HL-60 (cell line): ENCODE results near the gene HNRNPLL.
A peak's percentile ranks its signal among the peaks of the same experiment; 100 is the strongest.

ENCODE experiments used
- DNase-seq, 2 experiments: peaks; one replicate each; pipeline ENCODE4 v3.0.0-alpha.2; 2010 to 2020; ENCODE audit warnings: low read depth in 1 of 2, low spot score in 1 of 2
- H3K27ac ChIP-seq: fragments of 250-450 bp; sonication (Bioruptor Pico); replicated peaks from 2 replicates; pipeline ENCODE4 v1.5.1; 2020; ENCODE audit warnings: mild to moderate bottlenecking, moderate library complexity
- H3K27me3 ChIP-seq: fragments of 250-450 bp; sonication (Bioruptor Pico); 2 replicates; pipeline ENCODE4 v1.5.1; 2021; ENCODE audit warnings: mild to moderate bottlenecking, moderate library complexity; ENCODE audit not compliant: insufficient read depth, poor library complexity, severe bottlenecking
- H3K4me3 ChIP-seq: replicated peaks from 2 replicates; pipeline ENCODE4 v1.5.1; 2011; ENCODE audit warnings: mild to moderate bottlenecking, control low read depth, low read length; ENCODE audit not compliant: insufficient read depth
- GABPA ChIP-seq: IDR thresholded peaks from 2 replicates; pipeline ENCODE4 v1.6.1; 2012; ENCODE audit warnings: low read depth
- POLR2AphosphoS5 ChIP-seq: IDR thresholded peaks from 2 replicates; pipeline ENCODE4 v1.6.1; 2012; ENCODE audit warnings: low read depth
- SPI1 ChIP-seq: IDR thresholded peaks from 2 replicates; pipeline ENCODE4 v1.6.1; 2012; ENCODE audit warnings: low read depth, mild to moderate bottlenecking, borderline replicate concordance
- TF ChIP-seq, protein P1 (sequence below): IDR thresholded peaks from one replicate; pipeline ENCODE4 v1.5.1; 2011; ENCODE audit warnings: low read length, control low read depth, inconsistent platforms; ENCODE audit not compliant: insufficient read depth
- TF ChIP-seq, protein P2 (sequence below): IDR thresholded peaks from 2 replicates; pipeline ENCODE4 v1.6.1; 2012; ENCODE audit warnings: low read depth; ENCODE audit not compliant: insufficient replicate concordance

HNRNPLL gene

DNA sequence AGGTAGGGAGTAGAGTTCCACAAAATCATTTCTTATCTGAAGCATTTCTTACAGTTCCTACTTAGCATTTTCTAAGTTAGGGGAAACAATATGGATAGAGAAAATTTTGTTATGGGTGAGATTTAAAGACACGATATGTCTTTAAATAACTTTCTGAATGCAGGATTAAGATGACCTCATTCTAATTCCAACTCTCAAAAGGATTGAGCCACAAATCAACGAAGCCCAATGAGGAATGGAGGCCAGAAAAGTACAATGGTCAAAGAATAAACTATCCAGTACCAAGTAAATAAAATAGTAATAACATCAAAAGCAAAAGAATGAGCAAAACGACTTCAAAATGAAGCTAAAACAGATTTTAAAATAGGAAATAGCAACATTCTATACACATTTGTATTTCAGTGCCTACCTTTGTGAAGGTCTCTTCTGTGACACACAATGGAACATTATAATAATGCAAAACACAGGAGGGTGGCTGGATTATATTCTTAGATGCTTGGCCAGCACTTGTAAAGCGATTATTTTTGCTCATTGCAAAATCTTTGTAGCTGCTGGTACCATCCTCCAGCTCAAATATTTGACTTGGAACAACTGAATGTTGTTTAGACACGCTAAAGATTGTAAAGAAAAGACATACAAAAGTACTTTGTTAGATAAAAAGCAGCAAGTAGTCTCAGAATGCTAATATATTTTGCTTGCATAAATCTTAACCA lies 33.8 kb downstream of the HNRNPLL start:
- Histone ChIP-seq H3K27me3 (no peaks in the 10 kb centered on the region), H3K4me3 (no peak overlapping the region), H3K27ac (no peak overlapping the region)
- no peak for TF ChIP-seq POLR2AphosphoS5
- TF ChIP-seq, protein P1, sequence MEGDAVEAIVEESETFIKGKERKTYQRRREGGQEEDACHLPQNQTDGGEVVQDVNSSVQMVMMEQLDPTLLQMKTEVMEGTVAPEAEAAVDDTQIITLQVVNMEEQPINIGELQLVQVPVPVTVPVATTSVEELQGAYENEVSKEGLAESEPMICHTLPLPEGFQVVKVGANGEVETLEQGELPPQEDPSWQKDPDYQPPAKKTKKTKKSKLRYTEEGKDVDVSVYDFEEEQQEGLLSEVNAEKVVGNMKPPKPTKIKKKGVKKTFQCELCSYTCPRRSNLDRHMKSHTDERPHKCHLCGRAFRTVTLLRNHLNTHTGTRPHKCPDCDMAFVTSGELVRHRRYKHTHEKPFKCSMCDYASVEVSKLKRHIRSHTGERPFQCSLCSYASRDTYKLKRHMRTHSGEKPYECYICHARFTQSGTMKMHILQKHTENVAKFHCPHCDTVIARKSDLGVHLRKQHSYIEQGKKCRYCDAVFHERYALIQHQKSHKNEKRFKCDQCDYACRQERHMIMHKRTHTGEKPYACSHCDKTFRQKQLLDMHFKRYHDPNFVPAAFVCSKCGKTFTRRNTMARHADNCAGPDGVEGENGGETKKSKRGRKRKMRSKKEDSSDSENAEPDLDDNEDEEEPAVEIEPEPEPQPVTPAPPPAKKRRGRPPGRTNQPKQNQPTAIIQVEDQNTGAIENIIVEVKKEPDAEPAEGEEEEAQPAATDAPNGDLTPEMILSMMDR, result no peak
- TF ChIP-seq GABPA, result no peak
- TF ChIP-seq SPI1, result no peak
- TF ChIP-seq, protein P2, sequence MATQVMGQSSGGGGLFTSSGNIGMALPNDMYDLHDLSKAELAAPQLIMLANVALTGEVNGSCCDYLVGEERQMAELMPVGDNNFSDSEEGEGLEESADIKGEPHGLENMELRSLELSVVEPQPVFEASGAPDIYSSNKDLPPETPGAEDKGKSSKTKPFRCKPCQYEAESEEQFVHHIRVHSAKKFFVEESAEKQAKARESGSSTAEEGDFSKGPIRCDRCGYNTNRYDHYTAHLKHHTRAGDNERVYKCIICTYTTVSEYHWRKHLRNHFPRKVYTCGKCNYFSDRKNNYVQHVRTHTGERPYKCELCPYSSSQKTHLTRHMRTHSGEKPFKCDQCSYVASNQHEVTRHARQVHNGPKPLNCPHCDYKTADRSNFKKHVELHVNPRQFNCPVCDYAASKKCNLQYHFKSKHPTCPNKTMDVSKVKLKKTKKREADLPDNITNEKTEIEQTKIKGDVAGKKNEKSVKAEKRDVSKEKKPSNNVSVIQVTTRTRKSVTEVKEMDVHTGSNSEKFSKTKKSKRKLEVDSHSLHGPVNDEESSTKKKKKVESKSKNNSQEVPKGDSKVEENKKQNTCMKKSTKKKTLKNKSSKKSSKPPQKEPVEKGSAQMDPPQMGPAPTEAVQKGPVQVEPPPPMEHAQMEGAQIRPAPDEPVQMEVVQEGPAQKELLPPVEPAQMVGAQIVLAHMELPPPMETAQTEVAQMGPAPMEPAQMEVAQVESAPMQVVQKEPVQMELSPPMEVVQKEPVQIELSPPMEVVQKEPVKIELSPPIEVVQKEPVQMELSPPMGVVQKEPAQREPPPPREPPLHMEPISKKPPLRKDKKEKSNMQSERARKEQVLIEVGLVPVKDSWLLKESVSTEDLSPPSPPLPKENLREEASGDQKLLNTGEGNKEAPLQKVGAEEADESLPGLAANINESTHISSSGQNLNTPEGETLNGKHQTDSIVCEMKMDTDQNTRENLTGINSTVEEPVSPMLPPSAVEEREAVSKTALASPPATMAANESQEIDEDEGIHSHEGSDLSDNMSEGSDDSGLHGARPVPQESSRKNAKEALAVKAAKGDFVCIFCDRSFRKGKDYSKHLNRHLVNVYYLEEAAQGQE, result no peak
- DNase-seq, result no peak

DNA sequence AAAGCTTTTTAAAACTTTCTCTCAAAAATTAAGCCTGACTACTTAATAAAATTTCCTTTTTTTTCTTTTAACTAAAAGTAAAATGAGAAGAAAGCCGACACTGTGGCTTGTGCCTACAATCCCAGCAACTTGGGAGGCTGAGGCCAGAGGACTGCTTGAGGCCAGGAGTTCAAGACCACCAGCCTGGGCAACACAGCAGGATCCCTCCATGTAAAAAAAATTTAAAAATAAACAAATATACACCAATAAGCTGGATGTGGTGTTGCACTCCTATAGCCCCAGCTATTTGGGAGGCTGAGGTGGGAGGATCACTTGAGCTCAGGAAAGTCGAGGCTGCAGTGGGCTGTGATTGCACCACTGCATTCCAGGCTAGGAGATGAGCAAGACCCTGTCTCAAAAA lies 37.4 kb downstream of the HNRNPLL start:
- Histone ChIP-seq H3K4me3 (no peak overlapping the region), H3K27me3 (no peaks in the 10 kb centered on the region), H3K27ac (no peak overlapping the region)
- TF ChIP-seq SPI1, result no peak
- TF ChIP-seq GABPA, result no peak
- no peak for TF ChIP-seq POLR2AphosphoS5
- TF ChIP-seq, protein P2, result no peak
- TF ChIP-seq, protein P1, result no peak
- DNase-seq, result no peak

DNA sequence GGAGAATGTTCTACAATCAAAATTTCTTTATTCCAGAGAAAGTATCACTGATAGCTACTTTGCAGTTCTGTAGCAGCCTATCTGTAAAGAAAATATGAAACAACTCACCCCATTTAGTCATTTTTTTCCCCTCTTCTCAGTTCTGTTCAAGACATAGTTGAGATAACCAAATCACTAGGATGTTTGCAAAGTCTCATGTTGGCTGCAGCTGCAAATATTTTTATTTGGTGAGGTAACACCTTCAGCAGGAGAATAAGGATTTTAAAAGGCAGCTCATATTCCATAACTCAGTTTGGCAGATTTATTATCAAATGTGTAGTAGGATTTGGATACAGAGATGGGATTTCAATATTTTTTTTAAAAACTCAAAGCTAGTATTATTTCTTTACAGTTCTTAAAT lies 41.0 kb downstream of the HNRNPLL start:
- Histone ChIP-seq H3K4me3 (no peak overlapping the region), H3K27ac (no peak overlapping the region), H3K27me3 (no peaks in the 10 kb centered on the region)
- TF ChIP-seq GABPA (no peak), SPI1 (no peak)
- no peak for DNase-seq

DNA sequence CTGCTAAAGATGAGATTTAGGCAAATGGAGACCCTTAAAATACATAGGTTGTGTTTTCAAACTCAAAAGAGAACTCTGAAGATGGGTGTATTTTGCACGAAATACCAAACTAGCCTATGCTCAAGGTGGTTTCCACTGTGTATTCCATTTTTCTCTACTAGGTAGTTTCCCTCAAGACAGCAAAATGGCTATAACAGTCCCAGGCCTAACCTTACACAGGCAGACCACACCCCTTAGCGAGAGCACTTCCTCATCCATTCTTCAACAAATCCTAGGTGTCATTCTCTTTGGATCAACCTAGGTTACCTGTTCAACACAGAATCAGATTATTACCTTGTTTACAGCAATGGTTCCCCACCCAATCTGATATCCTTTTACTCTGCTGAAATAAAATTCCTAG lies 42.6 kb downstream of the HNRNPLL start:
- TF ChIP-seq, protein P2, result no peak
- peak; percentile 42; the same call in 1 of the 2 replicates for TF ChIP-seq SPI1
- DNase-seq, result no peak
- Histone ChIP-seq H3K27ac (no peak overlapping the region), H3K4me3 (no peak overlapping the region), H3K27me3 (no peaks in the 10 kb centered on the region)
